GM18499 (cell line): ENCODE data around the gene EEPD1.
A peak's percentile ranks its signal among the peaks of the same experiment; 100 is the strongest.

Experiments
- ATAC-seq: cut with Tn5 transposase; IDR thresholded peaks from one replicate; pipeline ENCODE4 v1.9.1; 2021; ENCODE audit warnings: moderate number of reproducible peaks; ENCODE audit not compliant: insufficient read depth, unreplicated experiment

The EEPD1 gene

DNA sequence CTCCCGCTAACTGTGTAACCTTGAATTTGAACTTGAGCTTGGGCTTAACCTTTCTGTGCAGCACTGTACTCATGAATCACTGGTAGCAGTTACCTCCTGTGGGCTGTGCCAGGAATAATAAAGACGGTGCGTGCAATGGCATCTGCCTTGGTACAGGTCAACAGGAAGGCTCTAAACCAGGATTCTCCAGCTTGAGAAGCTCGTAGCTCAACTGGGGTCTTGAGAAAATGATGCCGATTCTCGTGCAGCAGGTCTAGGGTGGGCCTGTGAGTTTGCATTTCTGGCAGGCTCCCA is 124.1 kb downstream of the EEPD1 start:
- no peak for ATAC-seq

DNA sequence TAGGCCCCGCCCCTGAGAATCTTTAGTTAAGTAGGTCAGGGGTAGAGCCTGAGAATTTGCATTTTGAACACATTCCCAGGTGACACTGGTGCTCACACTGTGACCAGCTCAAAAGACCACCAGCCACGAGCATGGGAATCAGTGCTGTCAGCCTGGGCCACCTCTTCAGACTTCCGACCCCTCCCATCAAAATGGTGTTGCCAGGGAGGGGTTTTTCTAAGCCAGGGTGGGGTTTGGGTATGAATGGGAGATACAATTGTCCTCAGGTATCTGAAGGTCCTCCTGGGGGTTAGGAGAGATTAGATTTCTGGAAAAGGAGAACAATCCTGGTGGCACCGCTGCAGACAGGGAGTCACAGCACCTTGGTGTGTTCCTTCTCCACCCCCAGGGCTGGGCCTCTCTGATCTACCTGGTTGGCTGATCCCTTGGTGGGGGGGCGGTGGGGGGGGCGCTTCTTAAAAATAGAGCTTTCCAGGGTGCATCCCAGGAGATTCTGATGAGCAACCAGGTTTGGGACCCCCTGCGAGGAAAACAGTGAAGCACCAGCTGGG is 125.1 kb downstream of the EEPD1 start:
- no peak for ATAC-seq

DNA sequence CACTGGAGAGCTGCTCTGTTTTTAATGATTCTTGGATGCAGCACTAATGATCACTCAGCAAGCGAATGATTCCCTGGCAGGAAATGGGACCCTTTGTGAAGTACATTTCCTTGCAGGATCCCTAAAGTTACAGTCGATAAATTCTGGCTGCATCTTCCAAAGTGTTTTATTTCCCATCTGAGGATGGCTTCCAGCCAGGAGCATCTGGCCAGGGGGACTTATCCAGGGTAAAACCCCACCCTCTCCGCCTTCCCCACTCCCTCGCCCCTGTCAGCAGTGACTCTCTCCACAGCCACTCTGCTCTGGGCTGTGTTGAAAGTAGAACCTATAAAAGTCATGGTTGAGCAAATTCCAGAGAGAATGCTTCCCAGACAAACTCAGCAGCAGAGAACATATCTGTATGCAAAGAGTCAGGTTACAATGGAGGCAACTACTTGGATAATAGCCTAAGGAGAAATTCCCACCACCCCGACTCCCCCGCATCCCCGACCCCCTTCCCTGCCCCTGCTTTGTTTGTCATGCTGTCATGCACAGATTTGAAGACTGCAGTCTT is 125.6 kb downstream of the EEPD1 start:
- no peak for ATAC-seq

DNA sequence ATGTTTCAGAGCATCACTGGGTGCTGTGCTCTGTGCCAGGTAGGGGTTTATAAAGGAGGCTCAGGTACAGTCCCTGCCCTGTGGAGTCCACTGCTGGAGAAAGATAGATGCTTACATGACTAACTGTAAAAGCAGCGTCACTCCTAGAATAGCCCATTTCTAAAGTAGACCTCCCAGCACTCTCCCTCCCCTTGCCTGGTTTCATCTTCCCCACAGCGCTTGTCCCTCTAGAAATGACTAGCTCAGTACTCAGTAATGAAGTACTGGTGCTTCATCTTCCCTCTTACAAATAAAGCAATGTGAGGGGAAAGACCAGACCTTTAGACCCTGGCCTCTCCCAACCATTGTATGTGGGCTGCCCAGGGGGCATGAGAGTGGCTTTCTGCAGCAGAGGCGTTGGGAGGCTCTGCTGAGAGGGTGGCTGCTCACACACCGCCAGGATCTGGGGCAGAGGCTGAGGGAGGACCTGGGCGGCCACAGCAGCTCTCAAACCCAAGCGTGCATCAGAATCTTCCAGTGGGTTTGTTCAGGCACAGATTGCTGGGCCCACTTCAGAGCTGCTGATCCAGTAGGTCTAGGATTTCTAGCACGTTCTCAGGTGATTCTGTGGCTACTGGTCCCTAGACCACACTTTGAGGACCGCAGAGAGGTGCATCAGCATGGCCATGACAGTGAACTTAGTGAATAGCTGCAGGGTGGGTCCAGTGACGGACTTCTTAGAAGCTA is 126.3 kb downstream of the EEPD1 start:
- peak; percentile 80 for ATAC-seq

DNA sequence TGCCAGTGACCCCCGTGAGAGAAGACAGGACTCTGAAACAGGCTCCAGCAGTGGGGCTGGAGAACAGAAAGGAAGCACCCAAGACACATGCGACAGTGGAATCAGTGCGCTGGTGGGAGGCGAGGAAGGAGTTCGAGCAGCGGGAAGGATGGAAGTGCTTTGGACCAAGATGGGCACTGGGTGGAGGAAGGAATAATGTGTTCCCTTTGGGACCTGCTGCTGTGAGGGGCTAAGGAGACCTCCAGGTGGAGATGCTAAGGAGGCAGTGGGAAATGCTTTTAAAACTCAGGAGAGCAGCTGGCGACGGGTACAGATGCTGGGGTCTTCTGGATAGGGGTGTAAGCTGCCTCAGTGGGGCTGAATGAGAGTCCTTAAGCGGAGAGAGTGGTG is 126.9 kb downstream of the EEPD1 start:
- ATAC-seq = no peak

DNA sequence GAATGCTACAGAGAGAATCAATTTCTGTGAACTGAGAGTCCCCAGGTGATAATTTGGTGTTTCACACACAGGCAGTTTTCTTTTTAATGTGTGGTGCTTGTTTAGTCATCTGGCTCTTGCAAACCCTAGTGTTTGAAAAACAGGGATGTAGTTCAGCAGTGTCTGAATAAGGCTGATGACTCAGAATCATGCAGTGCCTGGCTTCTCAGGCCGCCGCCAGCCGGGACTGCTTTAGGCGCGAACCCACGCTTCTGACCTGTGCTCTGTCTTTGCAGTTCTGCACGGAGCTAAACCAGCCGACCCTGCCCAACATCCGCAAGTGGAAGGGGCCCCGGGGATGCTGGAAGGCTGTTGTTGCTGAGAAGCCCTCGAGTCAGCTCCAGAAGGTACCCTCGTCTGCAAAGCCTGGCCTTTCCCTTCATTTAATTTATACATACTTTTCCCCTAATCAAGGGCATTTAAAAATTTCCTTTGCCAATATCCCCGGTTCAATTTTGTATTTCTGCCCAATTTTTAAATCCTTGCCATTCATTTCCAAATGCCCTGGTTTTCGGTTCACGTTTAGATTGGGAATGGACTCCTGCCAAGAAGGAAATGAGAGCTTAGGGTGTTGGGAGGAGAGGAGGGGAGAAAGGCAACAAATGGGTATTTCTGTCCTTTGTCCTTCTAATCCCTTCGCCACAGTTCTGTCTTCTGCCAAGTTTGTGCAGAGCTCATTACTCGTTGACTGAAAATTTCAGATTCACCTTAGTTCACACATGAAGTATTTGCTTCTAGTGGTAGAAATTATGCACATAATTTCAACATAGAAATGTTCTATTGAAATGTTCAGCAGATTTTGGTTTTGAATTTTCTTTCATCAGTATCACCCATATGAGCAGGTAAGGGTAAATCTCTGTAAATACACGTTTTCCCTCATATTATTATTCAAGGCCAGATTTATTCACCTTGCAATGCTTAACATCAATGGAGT is 128.1 kb downstream of the EEPD1 start:
- peak; percentile 33 for ATAC-seq

DNA sequence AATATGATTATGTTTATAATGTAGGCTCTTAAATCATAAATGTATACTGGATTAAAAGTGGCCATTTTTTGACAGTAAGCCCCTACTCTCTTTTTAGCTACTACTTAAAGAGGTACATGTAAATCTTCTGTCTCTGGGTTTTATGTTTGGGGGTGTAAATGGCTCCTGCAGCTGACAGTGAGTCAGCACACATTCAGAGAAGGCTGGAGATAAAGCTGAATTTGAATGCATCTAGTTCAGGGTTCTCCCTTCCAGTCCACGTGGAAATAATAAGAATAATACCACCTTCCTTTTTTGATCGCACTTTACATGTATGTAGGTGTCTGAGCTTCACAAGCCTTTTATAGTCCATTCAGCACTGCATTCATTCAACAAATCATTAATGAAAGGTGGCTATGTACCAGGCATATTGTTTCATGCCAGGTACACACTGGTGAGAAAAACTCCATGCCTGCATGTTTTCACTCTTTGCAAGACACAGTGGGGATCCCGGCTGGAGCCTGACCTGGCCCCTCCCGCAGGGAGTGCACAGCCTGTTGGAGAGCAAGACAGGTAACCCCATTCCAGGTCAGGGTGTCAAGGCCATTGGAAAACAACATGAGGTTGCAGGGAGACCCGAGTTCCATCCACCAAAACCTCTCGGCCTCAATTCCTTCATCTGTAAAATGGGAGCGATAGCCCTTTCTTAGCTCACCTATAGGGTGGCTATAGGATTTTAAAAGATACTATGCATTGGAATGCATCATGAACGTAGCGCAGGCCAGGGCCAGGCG is 129.1 kb downstream of the EEPD1 start:
- no peak for ATAC-seq

DNA sequence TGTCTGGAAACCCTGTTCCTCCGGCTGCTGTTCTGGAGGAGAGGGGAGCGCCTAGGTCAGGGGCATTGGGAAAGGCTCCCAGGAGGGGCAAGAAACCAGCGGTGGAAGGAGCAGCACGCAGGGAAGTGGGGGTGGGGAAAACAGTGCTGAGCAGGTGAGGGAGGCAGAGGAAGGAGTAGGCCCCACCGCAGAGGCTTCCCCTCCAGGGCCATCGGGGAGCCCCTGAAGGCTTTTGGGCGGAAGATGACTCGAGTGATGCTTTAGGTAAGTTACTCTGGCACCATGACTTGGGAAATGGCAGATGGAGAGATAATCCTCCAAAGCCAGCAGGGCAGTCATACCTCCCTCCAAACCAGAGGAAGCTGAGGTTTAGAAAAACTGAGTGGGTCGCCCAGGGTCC is 130.1 kb downstream of the EEPD1 start:
- ATAC-seq = no peak

DNA sequence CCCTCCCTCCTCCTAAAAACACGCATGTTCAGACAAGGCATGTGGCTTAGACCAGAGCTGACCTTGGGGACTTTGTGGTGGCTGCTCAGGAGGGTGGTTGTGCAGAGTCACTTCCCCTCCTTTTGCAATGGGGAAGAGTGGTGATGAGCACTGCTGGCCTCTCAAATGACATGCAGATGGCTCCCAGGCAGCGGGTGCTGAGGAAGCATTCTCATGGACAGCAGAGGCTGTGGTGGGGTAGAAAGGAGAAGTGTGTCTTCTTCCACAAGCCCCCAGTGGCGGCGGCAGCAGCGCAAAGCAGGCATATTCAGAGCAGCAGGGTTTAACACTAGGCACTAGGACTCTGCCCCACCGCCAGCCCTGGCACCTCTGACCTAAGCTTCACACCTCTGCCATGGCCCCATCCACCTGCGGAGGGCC is 130.7 kb downstream of the EEPD1 start:
- no peak for ATAC-seq

DNA sequence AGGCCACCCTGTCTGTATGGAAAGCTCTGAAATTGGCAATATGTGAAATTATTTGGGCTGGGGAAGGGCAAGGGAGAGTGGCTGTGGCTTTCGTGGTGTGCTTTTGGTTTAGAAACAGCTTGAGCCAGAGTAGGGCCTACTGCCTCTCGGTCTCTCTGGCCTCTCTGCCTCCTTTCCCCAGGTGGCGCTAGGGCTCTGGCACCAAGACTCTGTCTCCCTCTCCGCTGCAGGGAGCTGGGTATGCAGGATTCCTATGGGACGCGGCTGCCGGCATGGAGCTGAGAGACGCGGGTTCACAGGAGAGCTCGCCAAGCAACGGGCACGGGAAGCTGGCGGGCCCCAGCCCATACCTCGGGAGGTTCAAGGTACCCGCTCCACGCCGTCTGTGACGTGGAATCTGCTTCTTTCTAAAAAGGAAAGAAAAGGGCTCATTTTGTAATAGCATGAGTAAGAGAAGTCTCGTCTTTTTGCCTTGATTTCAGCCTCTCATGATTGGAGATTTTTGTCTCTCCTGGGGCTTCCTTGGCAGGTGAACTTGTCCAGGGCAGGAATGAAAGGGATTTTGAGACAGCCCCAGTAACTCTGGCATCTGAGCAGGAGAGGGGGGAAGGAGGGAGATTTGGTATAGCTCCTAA is 131.5 kb downstream of the EEPD1 start:
- no peak for ATAC-seq

DNA sequence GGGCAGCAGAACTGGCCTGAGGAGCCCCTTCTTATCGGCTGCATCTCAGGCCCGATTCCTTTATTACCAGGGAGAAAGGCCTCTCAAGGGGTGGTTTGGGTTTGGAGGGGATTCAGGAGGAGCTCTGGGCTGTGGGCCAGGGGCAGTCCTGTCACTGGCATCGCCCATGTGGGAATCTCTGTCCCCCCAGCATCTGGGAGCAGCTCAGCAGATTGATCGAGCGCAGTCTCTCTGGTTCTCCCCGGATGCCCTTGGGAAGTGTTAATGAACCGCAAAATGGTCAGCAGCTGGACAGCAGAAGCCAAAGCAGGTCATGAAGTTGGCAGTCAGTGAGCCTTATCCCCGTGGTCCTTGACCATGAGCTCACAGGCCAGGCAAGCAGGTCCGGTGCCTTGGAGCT is 132.2 kb downstream of the EEPD1 start:
- no peak for ATAC-seq

DNA sequence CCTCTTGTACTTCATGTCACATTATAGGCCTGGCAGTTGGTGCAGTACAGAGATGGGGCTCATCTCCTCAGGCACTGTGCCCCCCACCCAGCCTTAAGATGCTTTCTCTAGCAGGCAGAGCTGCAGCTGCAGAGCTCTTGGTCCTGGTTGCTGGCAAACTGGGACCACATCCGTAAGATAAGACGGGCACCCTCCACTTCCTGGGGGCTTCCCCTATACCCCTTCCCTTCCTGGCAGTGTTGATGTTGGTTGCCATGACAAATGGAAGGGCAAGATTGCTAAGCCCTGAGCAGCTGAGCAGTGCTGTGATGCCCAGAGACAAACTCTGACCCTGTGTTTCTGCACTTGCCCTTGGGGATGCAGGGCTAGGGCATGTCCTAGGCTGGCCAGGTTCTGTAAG is 133.2 kb downstream of the EEPD1 start:
- no peak for ATAC-seq

DNA sequence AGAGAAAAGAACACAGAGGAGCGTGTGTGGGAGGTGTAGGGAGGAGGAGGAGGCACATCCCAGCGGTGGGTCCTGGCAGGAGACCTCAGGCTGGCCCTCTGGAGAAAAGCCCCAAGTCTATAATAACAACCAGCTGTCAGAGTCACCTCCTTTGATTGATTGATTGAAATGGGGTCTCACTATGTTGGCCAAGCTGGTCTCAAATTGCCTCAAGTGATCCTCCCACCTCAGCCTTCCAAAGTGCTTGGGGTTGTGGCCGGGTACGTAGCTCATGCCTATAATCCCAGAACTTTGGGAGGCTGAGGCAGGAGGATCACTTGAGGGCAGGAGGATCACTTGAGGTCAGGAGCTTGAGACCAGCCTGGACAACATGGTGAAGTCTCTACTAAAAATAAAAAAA is 133.6 kb downstream of the EEPD1 start:
- no peak for ATAC-seq

DNA sequence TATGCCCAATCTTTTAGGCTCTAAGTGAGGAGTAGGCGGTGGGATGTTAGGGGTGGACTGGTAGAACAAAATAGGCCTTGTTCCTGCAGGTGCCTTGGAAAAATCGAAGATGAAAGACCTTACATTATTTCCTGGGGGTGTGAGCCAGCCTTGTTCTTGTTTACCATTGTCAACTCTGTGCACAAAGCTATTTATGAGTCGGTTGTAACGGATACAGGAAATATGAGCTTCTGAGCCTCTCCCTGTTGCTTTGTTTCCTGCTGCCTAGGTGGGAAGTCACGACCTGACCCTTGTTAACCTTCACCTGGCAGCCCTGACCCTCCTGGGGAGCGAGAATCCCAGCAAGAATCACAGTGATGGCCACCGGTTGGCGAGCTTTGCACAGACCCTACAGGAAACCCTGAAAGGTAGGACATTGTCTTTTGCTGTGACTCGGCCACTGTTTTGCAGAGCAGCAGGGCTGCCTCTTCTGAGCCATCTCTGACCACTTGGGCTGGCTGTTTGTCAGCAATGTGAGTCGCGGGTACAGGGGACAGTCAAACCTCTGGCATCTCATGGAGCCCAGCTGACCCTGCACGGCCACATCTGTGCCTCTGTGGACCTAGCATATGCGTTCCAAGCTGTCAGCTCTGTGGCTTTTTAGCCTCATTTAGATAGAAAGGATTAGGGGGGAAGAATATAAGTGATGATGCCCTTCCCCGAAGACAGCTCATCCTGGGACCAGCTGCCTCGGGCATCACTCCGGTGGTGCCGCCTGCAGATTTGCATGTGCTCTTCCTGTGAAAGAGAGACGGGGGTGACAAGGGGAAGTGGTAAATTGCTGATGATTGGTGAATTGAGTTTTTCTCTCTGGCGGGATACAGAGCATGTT is 134.6 kb downstream of the EEPD1 start:
- no peak for ATAC-seq

DNA sequence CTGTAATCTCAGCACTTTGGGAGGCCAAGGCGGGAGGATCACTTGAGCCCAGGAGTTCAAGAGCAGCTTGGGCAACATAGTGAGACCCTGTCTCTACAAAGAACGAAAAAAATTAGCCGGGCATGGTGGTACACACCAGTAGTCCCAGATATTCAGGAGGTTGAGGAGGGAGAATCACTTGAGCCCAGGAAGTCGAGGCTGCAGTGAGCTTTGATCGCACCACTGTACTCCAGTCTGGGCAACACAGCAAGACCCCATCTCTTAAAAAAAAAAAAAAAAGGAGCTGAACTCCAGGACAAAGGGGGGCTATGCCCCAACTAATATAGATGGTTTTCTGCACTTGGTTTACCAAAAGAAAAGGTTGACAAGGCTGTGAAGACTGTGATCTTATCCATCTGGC is 135.4 kb downstream of the EEPD1 start:
- no peak for ATAC-seq

DNA sequence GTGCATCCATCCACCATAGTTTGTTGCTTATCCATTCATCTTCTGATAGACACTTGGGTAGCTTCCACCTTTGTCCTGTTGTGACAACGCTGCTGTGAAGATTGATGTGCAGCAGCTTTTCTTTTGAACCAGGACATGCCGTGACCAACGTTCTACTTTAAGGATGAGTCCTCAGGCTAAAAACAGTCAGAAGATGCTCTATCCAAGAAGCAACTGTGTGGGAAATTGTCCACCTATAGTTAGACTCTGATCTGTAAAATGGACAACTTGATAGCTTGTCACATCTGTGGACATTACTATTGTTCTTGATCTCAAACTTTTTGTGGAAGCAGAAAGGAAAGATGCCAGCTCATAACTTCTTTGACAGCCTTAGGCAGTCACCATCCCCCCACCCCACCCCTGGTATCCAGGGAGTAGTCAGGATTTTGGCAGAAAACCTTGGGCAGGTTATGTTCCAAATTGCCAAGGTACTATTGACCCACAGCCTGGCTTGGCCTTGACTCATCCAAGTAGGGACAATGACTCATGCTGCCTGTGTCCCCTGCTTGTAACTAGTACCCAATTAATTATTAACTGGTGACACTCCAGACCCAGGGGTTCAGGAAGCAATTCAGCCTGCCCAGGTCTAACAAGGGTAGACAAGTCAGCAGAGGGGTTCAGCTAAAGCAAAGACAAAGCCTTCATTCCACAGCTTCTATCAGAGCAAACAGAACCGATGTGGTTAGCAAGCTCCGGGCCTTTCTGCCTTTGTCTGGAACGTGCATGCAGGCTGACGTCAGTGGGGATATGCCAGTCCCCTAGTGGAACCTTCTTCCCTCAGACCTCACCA is 137.0 kb downstream of the EEPD1 start:
- ATAC-seq = no peak

DNA sequence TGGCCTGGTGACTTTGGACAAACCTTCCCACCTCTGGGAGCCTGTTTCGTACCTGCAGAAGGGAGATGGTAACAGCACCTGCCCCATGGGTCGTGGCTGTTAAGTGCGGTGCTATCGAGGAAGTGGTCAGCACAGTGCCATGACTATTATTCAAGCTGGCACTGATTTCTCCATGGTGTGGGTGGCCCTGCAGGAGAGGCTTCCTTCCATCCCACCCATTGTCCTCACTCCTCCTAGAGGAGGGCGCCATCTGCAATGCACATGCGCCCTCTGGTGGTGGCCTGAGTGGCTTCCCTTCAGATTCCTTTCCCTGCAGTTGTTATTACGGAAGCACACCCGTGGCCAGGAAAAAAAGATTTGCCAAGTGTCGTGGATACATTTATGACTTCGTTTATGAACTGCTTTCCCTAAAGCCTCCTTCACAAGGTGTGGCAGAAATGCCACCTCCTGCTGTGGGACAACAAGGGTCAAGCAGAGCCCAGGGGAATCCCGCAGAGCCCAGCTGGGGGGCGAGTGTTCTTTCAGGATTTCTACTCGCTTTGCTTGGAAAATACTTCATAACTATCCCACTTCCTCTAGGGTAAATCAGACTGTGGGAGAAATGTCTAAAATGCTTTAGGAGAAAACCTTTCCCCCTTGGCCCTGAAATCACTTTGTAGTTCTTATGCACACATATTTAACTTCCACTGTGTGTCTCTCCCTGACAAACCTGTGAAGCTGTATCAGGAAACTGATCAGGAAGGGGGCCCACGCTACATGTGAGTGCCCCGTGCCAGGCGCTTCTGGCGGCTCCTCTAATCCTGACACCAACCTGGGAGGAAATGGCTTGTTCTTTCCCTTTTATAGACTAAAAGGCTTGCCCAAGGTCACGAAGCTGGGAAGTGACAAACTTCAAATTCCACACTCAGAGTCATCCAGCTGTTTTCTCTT is 138.6 kb downstream of the EEPD1 start:
- ATAC-seq = no peak
